SK-N-SH (cell line): ENCODE measurements around the gene SLC22A5. TPM values are rescaled to one million over a fixed set of nuclear protein-coding genes. Genes with fewer than 3 reads are reported as not detected.

Experiments
- CTCF ChIA-PET: fragments of 300-600, 350-600 bp; formaldehyde crosslinking; extraction: SDS; loops from one replicate; lab custom pipeline; 2021; lab: Yijun Ruan, JAX
- POLR2A ChIA-PET: fragments of 350-600 bp; sonication (Branson Sonifier 250); formaldehyde crosslinking; extraction: SDS; loops from one replicate; lab custom pipeline; 2020; ENCODE audit warnings: antibody characterized with exemption, inconsistent platforms; lab: Yijun Ruan, JAX
- DNase-seq: peaks from one replicate; pipeline ENCODE4 v3.0.0; 2012
- H2AFZ ChIP-seq: fragments of 200-600 bp; sonication (generic); 2 replicates; pipeline ENCODE4 v1.8.1; 2016; ENCODE audit warnings: antibody characterized with exemption, mild to moderate bottlenecking, low read depth
- H3F3A ChIP-seq: fragments of 200-600 bp; sonication (generic); replicated peaks from 2 replicates; pipeline ENCODE3; 2016; ENCODE audit warnings: antibody characterized with exemption, mild to moderate bottlenecking; ENCODE audit not compliant: insufficient read depth
- H3K27ac ChIP-seq, 2 experiments: fragments of 200-500 bp in 1 of 2; fragments of 200-600 bp in 1 of 2; sonication (Bioruptor generic) in 1 of 2; sonication (generic), shearing (Covaris generic) in 1 of 2; 2 replicates each; pipeline versions ENCODE4 v1.5.1 to v1.6.1; 2014 to 2016; ENCODE audit warnings: low read depth in 2 of 2, inconsistent platforms in 1 of 2, low read length in 1 of 2, mild to moderate bottlenecking in 1 of 2, mixed read lengths in 1 of 2
- H3K27me3 ChIP-seq: fragments of 200-600 bp; sonication (generic), shearing (Covaris generic); 2 replicates; pipeline ENCODE4 v1.6.1; 2016; ENCODE audit warnings: mixed run types; ENCODE audit not compliant: insufficient read depth
- H3K36me3 ChIP-seq, 2 experiments: fragments of 200-500 bp in 1 of 2; fragments of 200-600 bp in 1 of 2; sonication (Bioruptor generic) in 1 of 2; sonication (generic) in 1 of 2; replicated peaks in 1 of 2; 2 replicates each; pipeline versions ENCODE3 to v1.5.1; 2014 to 2016; ENCODE audit warnings: low read length in 1 of 2, mild to moderate bottlenecking in 1 of 2; ENCODE audit not compliant: insufficient read depth in 2 of 2, control insufficient read depth in 1 of 2
- H3K4me1 ChIP-seq, 2 experiments: fragments of 200-500 bp in 1 of 2; fragments of 200-600 bp in 1 of 2; sonication (Bioruptor generic) in 1 of 2; sonication (generic), shearing (Covaris generic) in 1 of 2; 2 replicates each; pipeline versions ENCODE4 v1.5.1 to v1.6.1; 2014 to 2016; ENCODE audit warnings: low read depth in 1 of 2, low read length in 1 of 2, mixed run types in 1 of 2; ENCODE audit not compliant: insufficient read depth in 2 of 2, control insufficient read depth in 1 of 2
- H3K4me2 ChIP-seq: fragments of 200-600 bp; sonication (generic), shearing (Covaris generic); 2 replicates; pipeline ENCODE4 v1.6.1; 2017; ENCODE audit warnings: mixed run types
- H3K4me3 ChIP-seq, 2 experiments: fragments of 200-500 bp in 1 of 2; fragments of 200-600 bp in 1 of 2; sonication (Bioruptor generic) in 1 of 2; sonication (generic), shearing (Covaris generic) in 1 of 2; 2 replicates each; pipeline versions ENCODE4 v1.5.1 to v1.8.1; 2014 to 2016; ENCODE audit warnings: low read depth in 2 of 2, inconsistent platforms in 1 of 2, low read length in 1 of 2, mild to moderate bottlenecking in 1 of 2, mixed read lengths in 1 of 2, moderate library complexity in 1 of 2
- H3K79me2 ChIP-seq: fragments of 200-600 bp; sonication (generic); 2 replicates; pipeline ENCODE4 v1.8.1; 2017; ENCODE audit warnings: mild to moderate bottlenecking; ENCODE audit not compliant: insufficient read depth
- H3K9ac ChIP-seq: fragments of 200-600 bp; sonication (generic); 2 replicates; pipeline ENCODE4 v1.6.1; 2017; ENCODE audit warnings: mixed run types
- H3K9me2 ChIP-seq: fragments of 200-600 bp; sonication (generic); 2 replicates; pipeline ENCODE4 v1.6.1; 2017; ENCODE audit warnings: mixed run types
- H3K9me3 ChIP-seq: fragments of 200-600 bp; sonication (generic); 2 replicates; pipeline ENCODE4 v1.6.1; 2017; ENCODE audit warnings: mixed run types, mild to moderate bottlenecking, moderate library complexity
- H4K20me1 ChIP-seq: fragments of 200-600 bp; sonication (generic); 2 replicates; pipeline ENCODE4 v1.6.1; 2017; ENCODE audit warnings: mild to moderate bottlenecking, mixed run types; ENCODE audit not compliant: insufficient read depth
- CHD2 ChIP-seq: fragments of 150-350 bp; IDR thresholded peaks from 2 replicates; pipeline ENCODE4 v1.6.1; 2018; ENCODE audit warnings: low read length; ENCODE audit not compliant: partially characterized antibody
- ELF1 ChIP-seq: IDR thresholded peaks from 2 replicates; pipeline ENCODE4 v1.4.0; 2012
- GABPA ChIP-seq: IDR thresholded peaks from 2 replicates; pipeline ENCODE4 v1.4.0; 2012; ENCODE audit warnings: low read depth, mild to moderate bottlenecking
- RCOR1 ChIP-seq: fragments of 150-350 bp; IDR thresholded peaks from 2 replicates; pipeline ENCODE4 v1.6.1; 2017; ENCODE audit warnings: antibody characterized with exemption, low read length
- REST ChIP-seq: IDR thresholded peaks from 2 replicates; pipeline ENCODE4 v1.6.1; 2012; ENCODE audit warnings: mild to moderate bottlenecking, low read depth, low read length, moderate library complexity
- TCF12 ChIP-seq: IDR thresholded peaks from 2 replicates; pipeline ENCODE4 v1.4.0; 2012
- WGBS: methylation state at CpG from one replicate; pipeline ENCODE4 v1.1.6; 2017; ENCODE audit warnings: low lambda C conversion rate; 5-methylcytosine and 5-hydroxymethylcytosine counted together
- polyA plus RNA-seq, 3 experiments: library from polyadenylated mRNA; depleted of rRNA; stranded (reverse); fragments of >200 nt; gene quantifications; 2 replicates each; pipeline ENCODE4 v1.2.3, GENCODE V29; 2012

The SLC22A5 gene
- polyA plus RNA-seq, 1 of the 3 experiments (the other 2 are of a cell fraction), result 8.3 TPM

DNA sequence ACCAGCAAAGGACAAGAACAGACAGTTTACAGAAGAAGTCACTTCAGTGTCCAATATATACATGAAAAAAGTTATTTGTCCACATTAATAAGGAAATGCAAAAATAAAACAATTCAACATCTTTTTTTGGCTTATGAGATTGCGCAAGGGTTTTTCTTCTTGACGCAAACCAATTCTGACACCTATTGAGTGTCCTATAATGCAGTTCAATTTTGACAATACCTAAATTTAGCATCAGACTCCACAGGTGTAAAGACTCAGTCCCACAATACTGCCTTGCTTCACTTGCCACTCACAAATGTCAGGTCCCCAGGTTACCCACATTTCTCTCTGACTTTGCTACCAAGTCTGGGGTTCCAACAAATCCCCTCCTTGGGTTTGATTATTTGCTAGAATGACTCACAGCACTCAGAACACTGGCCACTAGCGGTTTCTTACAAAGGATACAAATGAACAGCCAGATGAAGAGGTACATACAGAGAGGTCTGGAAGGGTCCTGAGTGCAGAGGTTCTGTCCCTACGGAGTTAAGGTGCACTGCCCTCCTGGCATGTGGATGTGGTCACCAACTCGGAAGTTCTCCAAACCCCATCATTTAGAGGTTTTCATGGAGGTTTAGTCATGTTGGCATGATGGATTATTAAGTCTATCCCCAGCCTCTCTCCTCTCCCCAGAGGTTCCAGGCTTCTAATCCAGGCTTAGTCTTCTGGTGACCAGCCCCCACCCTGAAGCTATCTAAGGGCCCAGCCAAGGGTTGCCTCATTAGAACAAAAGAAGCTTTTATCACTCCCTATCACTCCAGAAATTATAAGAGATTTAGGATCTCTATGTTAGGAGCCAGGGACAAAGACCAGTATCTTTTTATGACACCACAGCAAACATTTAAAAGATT, 27.0 kb upstream of the SLC22A5 start:
- CTCF ChIA-PET, result interaction anchor here (0.6 to 1.2 kb wide), 2 partner anchors 17 to 162 kb away, joined by 3 read pairs; no protein-coding TSS in a partner anchor
- no peak for DNase-seq

GRCh38 chr5:132344775-132345514, 24.6 kb upstream of the SLC22A5 start:
- H3K4me1 ChIP-seq, result no peaks in the 10 kb centered on the region; a peak in 1 of 4 replicates
- no peaks in the 10 kb centered on the region for H3F3A ChIP-seq
- H3K79me2 ChIP-seq, result no peaks in the 10 kb centered on the region
- no peaks in the 10 kb centered on the region for H3K27me3 ChIP-seq
- no peak overlapping the region for H3K4me3 ChIP-seq
- ChIA-PET CTCF (interaction anchor here (1.2 to 1.6 kb wide), 2 partner anchors 18 to 41 kb away, joined by 3 to 4 read pairs; no protein-coding TSS in a partner anchor), POLR2A (no interaction called here)
- no peaks in the 10 kb centered on the region for H4K20me1 ChIP-seq
- H3K9me3 ChIP-seq, result no peaks in the 10 kb centered on the region
- no peak overlapping the region for H3K9ac ChIP-seq
- no peak overlapping the region for H3K27ac ChIP-seq
- H3K36me3 ChIP-seq, result peaks cover 4 to 10% of the 10 kb centered on the region in 2 experiments
- H3K9me2 ChIP-seq, result no peaks in the 10 kb centered on the region
- no peak overlapping the region for H2AFZ ChIP-seq
- TF ChIP-seq RCOR1 (no peak), REST (no peak), TCF12 (no peak), ELF1 (no peak)
- DNase-seq, result no peak
- H3K4me2 ChIP-seq, result no peak overlapping the region
- WGBS, result 64% methylated on average over 5 of the region's 5 CpGs

More for the DNA sequence above, 27.0 kb upstream of the SLC22A5 start:
- Histone ChIP-seq H2AFZ (no peak overlapping the region), H3K9me3 (no peaks in the 10 kb centered on the region), H3F3A (no peaks in the 10 kb centered on the region), H3K4me1 (no peaks in the 10 kb centered on the region; a peak in 1 of 4 replicates), H3K36me3 (peaks cover 4 to 16% of the 10 kb centered on the region in 2 experiments), H3K27me3 (no peaks in the 10 kb centered on the region), H4K20me1 (no peaks in the 10 kb centered on the region), H3K4me2 (no peak overlapping the region), H3K9ac (no peak overlapping the region), H3K9me2 (no peaks in the 10 kb centered on the region), H3K79me2 (no peaks in the 10 kb centered on the region), H3K4me3 (no peak overlapping the region), H3K27ac (no peak overlapping the region)
- WGBS, result 70% methylated on average over 5 of the region's 5 CpGs
- POLR2A ChIA-PET, result no interaction called here
- TF ChIP-seq GABPA, result no peak
- TF ChIP-seq CHD2, result no peak
